Omental fat pad (tissue), 4 donors: ENCODE results near the gene LRRC49. TPM values are rescaled to one million over a fixed set of nuclear protein-coding genes. Genes with fewer than 3 reads are reported as not detected.

Source experiments
- ATAC-seq: fragments of 150-250 bp; one replicate; pipeline ENCODE4 v1.9.1; 2016; ENCODE audit warnings: mild to moderate bottlenecking, moderate library complexity; ENCODE audit not compliant: low FRiP score
- DNase-seq: peaks from one replicate; pipeline ENCODE4 v3.0.0-alpha.2; 2019; ENCODE audit warnings: low spot score
- CTCF ChIP-seq, 3 donors: fragments of 450-650 bp; IDR thresholded peaks; one replicate each; pipeline ENCODE4 v1.5.1; 2016 to 2017; ENCODE audit warnings: antibody characterized with exemption in 3 of 3, mild to moderate bottlenecking in 3 of 3, moderate library complexity in 2 of 3
- total RNA-seq, 4 donors: library from RNA; depleted of rRNA; stranded (reverse); fragments of >200 nt; gene quantifications; one replicate each; pipeline ENCODE4 v1.1.0, GENCODE V29; 2016

The LRRC49 gene
- total RNA-seq, 4 donors from 2014 or later: 2.5 to 7.1 (median 5.0) TPM

- ATAC-seq (no peak), DNase-seq (no peak)
- no peak for TF ChIP-seq CTCF (IDR thresholded peaks at IDR 0.05)
These were observed 206.3 kb downstream of the LRRC49 start for GRCh38 chr15:71098920-71099319.

Other genes with a start within 250 kb of the LRRC49 start
- gene UACA, start 129.3 kb upstream of the LRRC49 start, total RNA-seq: 100 to 1,000 TPM in 1 of 4 donors, 10 to 100 TPM in 3; 36.1 to 158 (median 47.3) TPM
- 100 to 1,000 TPM in 1 of 4 donors, 10 to 100 TPM in 3; 56.6 to 105 (median 76.3) TPM for gene LARP6, start 38.7 kb upstream of the LRRC49 start, total RNA-seq
- gene THAP10, start 393 bp upstream of the LRRC49 start, total RNA-seq: 1 to 10 TPM in 2 of 4 donors, under 1 TPM in 2; 0.48 to 3.5 (median 1.1) TPM
- 10 to 100 TPM in 3 of 4 donors, 1 to 10 TPM in 1; 2.7 to 49.2 (median 15.8) TPM for gene THSD4, start 222.6 kb downstream of the LRRC49 start, total RNA-seq